A673 (cell line): ENCODE results near the gene TMPRSS11E. TPM values are rescaled to one million over a fixed set of nuclear protein-coding genes. Genes with fewer than 3 reads are reported as not detected.

ENCODE experiments used
- Bru-seq: library from RNA; stranded (reverse); fragments of 400-500 nt; gene quantifications from one replicate; lab custom pipeline; 2021; lab: Mats Ljungman, UMichigan
- BruChase-seq, 2 experiments: library from RNA; stranded (reverse); fragments of 400-500 nt; gene quantifications; one replicate each; lab custom pipeline; 2021; lab: Mats Ljungman, UMichigan
- BruUV-seq: library from RNA; stranded (reverse); fragments of 400-500 nt; replicated peaks from 2 replicates; lab custom pipeline; 2021; lab: Mats Ljungman, UMichigan
- CTCF ChIA-PET: fragments of 300-600 bp; sonication (Branson Sonifier 250); formaldehyde crosslinking; loops from one replicate; lab custom pipeline; 2022; ENCODE audit warnings: antibody characterized with exemption; lab: Charles Lee
- POLR2A ChIA-PET: fragments of 300-600 bp; sonication (Branson Sonifier 250); formaldehyde crosslinking; loops from one replicate; lab custom pipeline; 2022; ENCODE audit warnings: antibody characterized with exemption; ENCODE audit not compliant: low non-redundant PET; lab: Charles Lee
- DNase-seq: peaks from one replicate; pipeline ENCODE4 v3.0.0-alpha.2; 2015; ENCODE audit warnings: low spot score
- H3K27ac ChIP-seq: fragments of 200-600 bp; sonication (generic); 2 replicates; pipeline ENCODE4 v1.5.1; 2016; ENCODE audit warnings: mixed run types, low read depth, mild to moderate bottlenecking, mixed read lengths, antibody characterized with exemption, low read length; ENCODE audit not compliant: poor library complexity, severe bottlenecking
- H3K27me3 ChIP-seq: fragments of 200-600 bp; sonication (generic); replicated peaks from 2 replicates; pipeline ENCODE4 v1.6.1; 2017; ENCODE audit warnings: mixed run types, low read depth, mild to moderate bottlenecking, mixed read lengths, antibody characterized with exemption, low read length; ENCODE audit not compliant: insufficient read depth, poor library complexity
- H3K36me3 ChIP-seq: fragments of 200-600 bp; sonication (generic); 2 replicates; pipeline ENCODE4 v1.6.1; 2016; ENCODE audit warnings: mixed run types, mild to moderate bottlenecking, mixed read lengths, antibody characterized with exemption, low read length; ENCODE audit not compliant: insufficient read depth, poor library complexity, severe bottlenecking
- H3K4me1 ChIP-seq: fragments of 200-600 bp; sonication (generic); 2 replicates; pipeline ENCODE4 v1.6.1; 2017; ENCODE audit warnings: mixed run types, mild to moderate bottlenecking, mixed read lengths, antibody characterized with exemption, low read length; ENCODE audit not compliant: insufficient read depth, poor library complexity, severe bottlenecking
- H3K4me3 ChIP-seq: fragments of 200-600 bp; sonication (generic); 2 replicates; pipeline ENCODE4 v1.5.1; 2016; ENCODE audit warnings: low read depth, mixed run types, mild to moderate bottlenecking, mixed read lengths, low read length; ENCODE audit not compliant: poor library complexity, severe bottlenecking
- H3K9me3 ChIP-seq: fragments of 200-600 bp; sonication (generic); 2 replicates; pipeline ENCODE4 v1.6.1; 2016; ENCODE audit warnings: mixed run types, low read depth, mild to moderate bottlenecking, mixed read lengths, antibody characterized with exemption, low read length; ENCODE audit not compliant: poor library complexity, severe bottlenecking
- CTCF ChIP-seq: fragments of 300-800, 200-600 bp; sonication (generic); conservative IDR thresholded peaks from 2 replicates; pipeline ENCODE4 v1.5.1; 2017; ENCODE audit warnings: low read depth, mild to moderate bottlenecking, antibody characterized with exemption, low read length, moderate library complexity, mixed read lengths
- EZH2 ChIP-seq: fragments of 200-600 bp; sonication (generic); IDR thresholded peaks from 2 replicates; pipeline ENCODE4 v1.6.1; 2017; ENCODE audit warnings: borderline replicate concordance, low read depth, mild to moderate bottlenecking, mixed read lengths, antibody characterized with exemption, low read length; ENCODE audit not compliant: poor library complexity, severe bottlenecking
- intact Hi-C: fragments of 100-400 bp; cut with micrococcal nuclease; formaldehyde crosslinking; loops from one replicate; pipeline ENCODE4 v1.10.0; 2022; ENCODE audit not compliant: unreplicated experiment
- long read RNA-seq: library from polyadenylated mRNA; stranded (forward); transcript quantifications from one replicate; pipeline ENCODE4 v2.0.0, GENCODE V29; 2022
- total RNA-seq: library from RNA; stranded (reverse); gene quantifications from 2 replicates; pipeline ENCODE4 v1.2.3, GENCODE V29; 2021

Gene TMPRSS11E
- total RNA-seq (not detected in 2 replicates), Bru-seq, nascent RNA (not detected), BruChase-seq, experiment 1, labeled RNA remaining after a 2-hour chase (not detected), BruChase-seq, experiment 2, labeled RNA remaining after a 6-hour chase (not detected)
- long read RNA-seq: 0 reads

GRCh38 chr4:68447201-68447600 lies at the start of gene TMPRSS11E:
TSS of gene TMPRSS11E (plus strand) at chr4:68447463. CDS start at chr4:68447513, 50 bp downstream.
- intact Hi-C loops: no loop called here
- TF ChIP-seq EZH2: no peak
- TF ChIP-seq CTCF: no peak
- no peaks in the 10 kb centered on the region for H3K36me3 ChIP-seq
- no peak within 1 kb of the TSS for H3K27ac ChIP-seq
- H3K4me1 ChIP-seq: no peaks in the 10 kb centered on the region
- DNase-seq: no peak
- no TSS peak for BruUV-seq
- no peak within 1 kb of the TSS for H3K4me3 ChIP-seq
- no peaks in the 10 kb centered on the region for H3K27me3 ChIP-seq
- H3K9me3 ChIP-seq: no peaks in the 10 kb centered on the region
- POLR2A ChIA-PET: no interaction called here
- CTCF ChIA-PET: no interaction called here

- no peaks in the 10 kb centered on the region for H3K9me3 ChIP-seq
- H3K27ac ChIP-seq: no peak overlapping the region
- ChIA-PET CTCF (no interaction called here), POLR2A (no interaction called here)
- intact Hi-C loops: no loop called here
- H3K36me3 ChIP-seq: no peaks in the 10 kb centered on the region
- no peak overlapping the region for H3K4me3 ChIP-seq
- H3K27me3 ChIP-seq: no peaks in the 10 kb centered on the region
- no peaks in the 10 kb centered on the region for H3K4me1 ChIP-seq
- no peak for DNase-seq
- BruUV-seq: no TSS peak
- TF ChIP-seq CTCF: no peak
- no peak for TF ChIP-seq EZH2
These were observed 48.0 kb upstream of the TMPRSS11E start for GRCh38 chr4:68399306-68399705.

GRCh38 chr4:68401231-68401630 lies 46.0 kb upstream of the TMPRSS11E start:
- intact Hi-C loops: no loop called here

More at GRCh38 chr4:68401231-68401630, 46.0 kb upstream of the TMPRSS11E start:
- ChIA-PET CTCF (no interaction called here), POLR2A (no interaction called here)
- Histone ChIP-seq H3K27ac (no peak overlapping the region), H3K9me3 (no peaks in the 10 kb centered on the region), H3K4me3 (no peak overlapping the region), H3K27me3 (no peaks in the 10 kb centered on the region), H3K4me1 (no peaks in the 10 kb centered on the region), H3K36me3 (no peaks in the 10 kb centered on the region)
- no TSS peak for BruUV-seq
- TF ChIP-seq CTCF (no peak), EZH2 (no peak)
- DNase-seq: no peak
